Progenitor cell of endocrine pancreas (in vitro differentiated cells): Measurements from ENCODE around the gene KRT13. TPM values are rescaled to one million over a fixed set of nuclear protein-coding genes. Genes with fewer than 3 reads are reported as not detected.

Experiments
- DNase-seq: peaks from one replicate; pipeline ENCODE4 v3.0.0; 2021; ENCODE audit warnings: low spot score; ENCODE audit not compliant: unreplicated experiment
- H3K27ac Mint-ChIP-seq: 2 replicates; pipeline ENCODE4 v1.8.0; 2021; ENCODE audit warnings: mild to moderate bottlenecking, moderate library complexity, mixed read lengths
- H3K27me3 Mint-ChIP-seq: 2 replicates; pipeline ENCODE4 v1.8.0; 2021; ENCODE audit warnings: mixed read lengths
- H3K36me3 Mint-ChIP-seq: 2 replicates; pipeline ENCODE4 v1.8.0; 2022; ENCODE audit warnings: mixed read lengths; ENCODE audit not compliant: insufficient read depth
- H3K4me1 Mint-ChIP-seq: 2 replicates; pipeline ENCODE4 v1.8.0; 2021; ENCODE audit warnings: low read depth, mixed read lengths
- H3K4me3 Mint-ChIP-seq: 2 replicates; pipeline ENCODE4 v1.8.0; 2021; ENCODE audit warnings: low read depth, mild to moderate bottlenecking, moderate library complexity, mixed read lengths
- H3K9me3 Mint-ChIP-seq: 2 replicates; pipeline ENCODE4 v1.8.0; 2021; ENCODE audit warnings: low read depth, mixed read lengths
- CTCF ChIP-seq: fragments of 200-600 bp; sonication (generic); IDR thresholded peaks from one replicate; pipeline ENCODE4 v1.5.0; 2021; ENCODE audit warnings: antibody characterized with exemption, mild to moderate bottlenecking; ENCODE audit not compliant: unreplicated experiment
- total RNA-seq: library from RNA; stranded (reverse); gene quantifications from 2 replicates; pipeline ENCODE4 v1.2.1, GENCODE V29; 2021

The KRT13 gene
- total RNA-seq, 1 donor from 2014 or later, result not detected

GRCh38 chr17:41478237-41478636, 27.2 kb downstream of the KRT13 start:
- no peak overlapping the region for H3K27ac Mint-ChIP-seq
- no peak for DNase-seq
- peaks cover 2% of the 10 kb centered on the region for H3K4me1 Mint-ChIP-seq
- H3K4me3 Mint-ChIP-seq, result no peak overlapping the region
- H3K36me3 Mint-ChIP-seq, result no peaks in the 10 kb centered on the region
- no peak for TF ChIP-seq CTCF
- H3K9me3 Mint-ChIP-seq, result no peaks in the 10 kb centered on the region
- H3K27me3 Mint-ChIP-seq, result peaks cover 4% of the 10 kb centered on the region

- Mint-ChIP-seq H3K4me3 (no peak overlapping the region), H3K9me3 (no peaks in the 10 kb centered on the region), H3K36me3 (no peaks in the 10 kb centered on the region), H3K27me3 (peaks cover 4% of the 10 kb centered on the region), H3K4me1 (no peaks in the 10 kb centered on the region), H3K27ac (no peak overlapping the region)
- TF ChIP-seq CTCF, result no peak
- DNase-seq, result no peak
These were observed 28.3 kb downstream of the KRT13 start for GRCh38 chr17:41476866-41477815.

GRCh38 chr17:41475421-41475820, 30.0 kb downstream of the KRT13 start:
- no peak for DNase-seq
- Mint-ChIP-seq H3K4me1 (no peaks in the 10 kb centered on the region), H3K27ac (no peak overlapping the region), H3K4me3 (no peak overlapping the region), H3K9me3 (peaks cover 5% of the 10 kb centered on the region), H3K27me3 (peaks cover 9% of the 10 kb centered on the region), H3K36me3 (no peaks in the 10 kb centered on the region)
- TF ChIP-seq CTCF, result no peak

GRCh38 chr17:41474863-41475262, 30.5 kb downstream of the KRT13 start:
- DNase-seq, result no peak
- Mint-ChIP-seq H3K36me3 (no peaks in the 10 kb centered on the region), H3K9me3 (peaks cover 5% of the 10 kb centered on the region), H3K27me3 (peaks cover 9% of the 10 kb centered on the region), H3K27ac (no peak overlapping the region), H3K4me1 (no peaks in the 10 kb centered on the region), H3K4me3 (no peak overlapping the region)
- no peak for TF ChIP-seq CTCF

- peaks cover 8% of the 10 kb centered on the region for H3K9me3 Mint-ChIP-seq
- DNase-seq, result no peak
- no peaks in the 10 kb centered on the region for H3K36me3 Mint-ChIP-seq
- no peak for TF ChIP-seq CTCF
- H3K27me3 Mint-ChIP-seq, result peaks cover 8% of the 10 kb centered on the region
- no peak overlapping the region for H3K4me3 Mint-ChIP-seq
- H3K4me1 Mint-ChIP-seq, result no peaks in the 10 kb centered on the region
- H3K27ac Mint-ChIP-seq, result no peak overlapping the region
These were observed 37.1 kb downstream of the KRT13 start for GRCh38 chr17:41468346-41468745.
